ENCODE measurements around the gene PLCD3. TPM values are rescaled to one million over a fixed set of nuclear protein-coding genes. Genes with fewer than 3 reads are reported as not detected.
A peak's percentile ranks its signal among the peaks of the same experiment; 100 is the strongest.

The PLCD3 gene
- total and polyA plus RNA-seq, 9 of the 15 experiments (the other 6 are each of a cell fraction or from before 2014, with no cell fraction given) = 0.20 to 22.6 (median 7.5) TPM

GRCh38 chr17:45144199-45145034, 12.1 kb upstream of the PLCD3 start:
- no peak for FAIRE-seq
- intact Hi-C loops (cut with micrococcal nuclease) (no loop called here), in situ Hi-C loops (cut with MboI) (no loop called here)
- peak overlapping the region; percentile 72; the same call in 2 of the 3 replicates for H3K27ac ChIP-seq (ENCODE audit: extremely low read depth, low read depth, low read length)
- H3K36me3 ChIP-seq (ENCODE audit: control insufficient read depth, insufficient read depth, low read length) = no peaks in the 10 kb centered on the region
- no peaks in the 10 kb centered on the region for H3K9me3 ChIP-seq (replicated peaks; ENCODE audit: control insufficient read depth, insufficient read depth, low read depth, low read length)
- 48% methylated on average over 27 of the region's 71 CpGs for WGBS (ENCODE audit: insufficient coverage, low coverage, missing lambda C conversion rate)
- peak overlapping the region; percentile 49 to 88; a peak in 3 of 4 replicates for H3K9ac ChIP-seq (ENCODE audit: insufficient read depth in 1 of 2, low read depth in 2 of 2, low read length in 2 of 2)
- peak overlapping the region; percentile 89 for H2AFZ ChIP-seq (ENCODE audit: low read depth, low read length)
- POLR2A ChIA-PET = interaction anchor here (0.6 to 10.1 kb wide), 5 partner anchors 8 to 217 kb away, joined by 3 to 497 read pairs (median 3); partner anchors contain the start of genes ACBD4 and HEXIM2
- peak; percentile 65 to 83 (median 76) for DNase-seq (ENCODE audit: extremely low read depth in 1 of 4, low spot score in 3 of 4)
- no peaks in the 10 kb centered on the region for H3K9me1 ChIP-seq (ENCODE audit: control insufficient read depth, insufficient read depth, low read length)
- peak; percentile 7 for ATAC-seq
- H3K79me2 ChIP-seq (ENCODE audit: control insufficient read depth, insufficient read depth, low read length) = peaks cover 27% of the 10 kb centered on the region
- peaks cover 31 to 45% of the 10 kb centered on the region in 2 experiments for H3K4me1 ChIP-seq (replicated peaks in 1 of 2; ENCODE audit: control insufficient read depth in 2 of 2, insufficient read depth in 2 of 2, low read length in 2 of 2)
- peak overlapping the region; percentile 62 for H3K4me2 ChIP-seq (ENCODE audit: insufficient read depth, low read length)
- 0 out of 2 replicates have a peak, but pooled peaks cover 2% of the 10 kb centered on the region for H4K20me1 ChIP-seq (replicated peaks; ENCODE audit: control insufficient read depth, insufficient read depth, low read length)
- CTCF ChIA-PET (ENCODE audit: low intra/inter-chr PET ratio) = interaction anchor here (0.7 kb wide), 1 partner anchor 9 kb away, joined by 3 read pairs; no protein-coding TSS in a partner anchor
- no TSS peak for BruUV-seq (replicated peaks)
- H3K27me3 ChIP-seq (ENCODE audit: control insufficient read depth in 2 of 2, insufficient read depth in 2 of 2, low read length in 2 of 2) = no peaks in the 10 kb centered on the region
- peak overlapping the region; percentile 21 for H3K4me3 ChIP-seq
- TF ChIP-seq FOXA1 (IDR thresholded peaks at IDR 0.05; ENCODE audit: borderline replicate concordance) = no peak
- no peak for TF ChIP-seq SRSF3 (IDR thresholded peaks at IDR 0.05; ENCODE audit: insufficient read depth, low read length)
- TF ChIP-seq MLLT1 (IDR thresholded peaks at IDR 0.05) = peak in 1 of 2 experiments; percentile 63; a peak in 2 of 4 replicates
- TF ChIP-seq RAD21 (CRISPR knock-in tag; conservative IDR thresholded peaks at IDR 0.05 in 1 of 2, IDR thresholded peaks at IDR 0.05 in 1 of 2) = no peak
- no peak for TF ChIP-seq ZKSCAN3 (CRISPR knock-in tag; IDR thresholded peaks at IDR 0.05)
- no peak for TF ChIP-seq HNRNPK (IDR thresholded peaks at IDR 0.05; ENCODE audit: low read depth, low read length, poor library complexity, severe bottlenecking)
- no peak for TF ChIP-seq ZNF696 (CRISPR knock-in tag; conservative IDR thresholded peaks at IDR 0.05)
- no peak for TF ChIP-seq PTTG1 (tag; IDR thresholded peaks at IDR 0.05; ENCODE audit: low read depth)
- TF ChIP-seq POLR3A (IDR thresholded peaks at IDR 0.05; ENCODE audit: borderline replicate concordance, extremely low read depth, insufficient read depth, insufficient read length) = no peak
- TF ChIP-seq RCOR1 (IDR thresholded peaks at IDR 0.05; ENCODE audit: borderline replicate concordance in 1 of 2, low read depth in 2 of 2, low read length in 2 of 2) = no peak
- TF ChIP-seq SNRNP70 (optimal IDR thresholded peaks at IDR 0.05; ENCODE audit: low read depth, low read length) = no peak
- no peak for TF ChIP-seq KLF1 (tag; IDR thresholded peaks at IDR 0.05)
- no peak for TF ChIP-seq MAZ (CRISPR knock-in tag; conservative IDR thresholded peaks at IDR 0.05 in 1 of 2, IDR thresholded peaks at IDR 0.05 in 1 of 2)
- TF ChIP-seq TAF15 (IDR thresholded peaks at IDR 0.05; ENCODE audit: low read depth, low read length) = no peak
- TF ChIP-seq ZNF586 (CRISPR knock-in tag; conservative IDR thresholded peaks at IDR 0.05) = no peak
- TF ChIP-seq STAT6 (CRISPR knock-in tag; IDR thresholded peaks at IDR 0.05) = no peak
- TF ChIP-seq SP1 (CRISPR knock-in tag; IDR thresholded peaks at IDR 0.05) = peak; percentile 40; the same call in 1 of the 2 replicates

Measured in K562 (cell line).